ENCODE data around the gene WDR88.

The WDR88 gene

DNA sequence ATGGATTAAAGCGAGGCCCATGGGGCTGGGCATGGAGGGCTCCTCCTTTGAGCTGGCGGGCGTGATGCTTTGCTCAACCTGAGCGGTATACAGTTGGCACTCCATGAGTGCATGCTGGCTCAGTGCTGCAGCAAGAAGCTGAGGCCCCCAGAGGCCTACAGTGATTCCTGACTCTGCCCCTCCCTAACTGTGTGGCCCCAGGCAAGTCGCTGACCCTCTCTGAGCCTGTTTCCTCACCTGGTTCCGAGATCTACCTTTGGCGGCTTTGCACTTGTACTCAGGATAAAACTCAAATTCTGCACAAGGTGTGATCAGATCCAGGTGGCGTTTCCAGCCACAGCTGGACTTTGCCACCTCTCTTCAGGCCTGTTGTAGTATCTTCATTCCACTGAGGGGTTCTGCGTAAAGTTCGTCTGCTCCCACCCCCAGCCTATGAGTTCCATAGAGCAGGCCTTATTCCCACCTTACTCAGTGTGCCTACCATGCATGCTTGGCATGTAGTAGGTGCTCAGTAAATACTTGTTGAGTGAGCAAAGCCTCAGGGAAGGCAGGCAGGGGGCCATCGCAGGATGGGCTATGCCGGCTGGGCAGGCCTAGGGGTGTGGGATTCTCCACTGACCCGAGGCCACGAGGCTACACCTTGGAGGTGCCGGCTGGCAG, 70.1 kb downstream of the WDR88 start:
- no peak for DNase-seq (ENCODE audit: low read depth)
- no peak overlapping the region for H3K4me3 ChIP-seq (ENCODE audit: low read depth, low read length)
- TF ChIP-seq, protein P1, sequence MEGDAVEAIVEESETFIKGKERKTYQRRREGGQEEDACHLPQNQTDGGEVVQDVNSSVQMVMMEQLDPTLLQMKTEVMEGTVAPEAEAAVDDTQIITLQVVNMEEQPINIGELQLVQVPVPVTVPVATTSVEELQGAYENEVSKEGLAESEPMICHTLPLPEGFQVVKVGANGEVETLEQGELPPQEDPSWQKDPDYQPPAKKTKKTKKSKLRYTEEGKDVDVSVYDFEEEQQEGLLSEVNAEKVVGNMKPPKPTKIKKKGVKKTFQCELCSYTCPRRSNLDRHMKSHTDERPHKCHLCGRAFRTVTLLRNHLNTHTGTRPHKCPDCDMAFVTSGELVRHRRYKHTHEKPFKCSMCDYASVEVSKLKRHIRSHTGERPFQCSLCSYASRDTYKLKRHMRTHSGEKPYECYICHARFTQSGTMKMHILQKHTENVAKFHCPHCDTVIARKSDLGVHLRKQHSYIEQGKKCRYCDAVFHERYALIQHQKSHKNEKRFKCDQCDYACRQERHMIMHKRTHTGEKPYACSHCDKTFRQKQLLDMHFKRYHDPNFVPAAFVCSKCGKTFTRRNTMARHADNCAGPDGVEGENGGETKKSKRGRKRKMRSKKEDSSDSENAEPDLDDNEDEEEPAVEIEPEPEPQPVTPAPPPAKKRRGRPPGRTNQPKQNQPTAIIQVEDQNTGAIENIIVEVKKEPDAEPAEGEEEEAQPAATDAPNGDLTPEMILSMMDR (IDR thresholded peaks at IDR 0.05; ENCODE audit: control insufficient read depth, extremely low read depth, insufficient read depth) = no peak

DNA sequence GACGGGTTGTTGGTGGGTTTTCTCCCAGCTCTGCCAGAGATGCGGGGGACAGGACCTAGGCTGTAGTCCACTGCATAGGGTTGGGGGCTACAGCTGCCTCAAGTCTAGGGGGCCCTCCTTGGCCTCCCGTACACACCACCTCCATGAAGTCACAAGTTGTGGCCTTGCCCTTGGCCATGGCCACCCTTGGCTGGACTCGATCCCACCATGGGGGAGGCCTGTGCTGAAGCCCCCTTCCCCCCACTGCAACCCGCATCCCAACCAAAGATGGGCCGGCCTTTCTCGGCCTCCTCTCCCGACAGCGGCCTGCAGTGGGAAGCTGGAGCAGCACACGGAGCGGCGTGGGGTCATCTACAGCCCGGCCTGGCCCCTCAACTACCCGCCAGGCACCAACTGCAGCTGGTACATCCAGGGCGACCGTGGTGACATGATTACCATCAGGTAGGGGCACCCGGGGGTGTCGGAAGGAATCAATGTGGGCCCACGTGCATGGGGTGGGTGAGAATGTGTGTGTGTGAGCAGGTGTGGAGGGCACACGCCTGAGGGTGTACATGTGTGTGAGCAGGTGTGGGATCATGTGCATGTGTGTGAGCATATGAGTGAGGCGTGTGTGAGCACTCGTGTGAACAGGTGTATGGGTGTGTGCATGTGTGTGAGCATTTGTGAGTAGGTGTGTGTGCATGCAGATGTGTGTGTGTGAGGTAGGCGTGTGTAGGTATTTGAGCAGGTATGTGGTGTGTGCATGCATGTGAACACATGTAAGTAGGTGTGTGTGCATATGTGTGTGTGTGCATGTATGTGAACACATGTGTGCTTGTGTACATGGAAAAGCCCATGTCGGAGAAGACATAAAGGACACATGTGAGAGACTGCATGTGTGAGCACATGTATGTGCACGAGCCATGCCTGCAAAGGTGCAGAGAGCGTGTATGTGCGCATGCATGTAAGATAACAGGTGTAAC, 70.9 kb downstream of the WDR88 start:
- DNase-seq (ENCODE audit: low read depth) = no peak
- no peak overlapping the region for H3K4me3 ChIP-seq (ENCODE audit: low read depth, low read length)
- TF ChIP-seq, protein P1 (IDR thresholded peaks at IDR 0.05; ENCODE audit: control insufficient read depth, extremely low read depth, insufficient read depth) = no peak

DNA sequence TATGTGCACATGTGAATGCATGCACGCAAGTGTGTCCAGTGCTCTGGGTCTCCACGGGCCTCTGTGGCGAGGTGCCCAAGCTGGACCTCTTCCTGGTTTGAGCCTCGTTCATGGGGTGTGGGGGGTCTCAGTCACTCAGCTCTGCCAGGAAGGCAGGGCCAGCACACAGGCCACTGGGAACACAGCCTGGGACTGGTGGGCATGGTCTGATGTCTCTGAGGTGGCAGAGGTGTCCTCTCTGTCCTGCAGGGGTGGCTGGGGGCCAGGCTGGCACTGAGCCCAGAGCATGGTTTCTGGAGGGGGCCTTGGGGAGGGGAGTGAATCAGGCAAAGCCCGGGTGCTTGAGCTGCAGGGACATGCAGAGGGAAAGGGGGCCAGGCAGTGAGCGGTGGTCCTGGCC, 71.6 kb downstream of the WDR88 start:
- H3K4me3 ChIP-seq (ENCODE audit: low read depth, low read length) = no peak overlapping the region
- TF ChIP-seq, protein P1 (IDR thresholded peaks at IDR 0.05; ENCODE audit: control insufficient read depth, extremely low read depth, insufficient read depth) = no peak
- no peak for DNase-seq (ENCODE audit: low read depth)

DNA sequence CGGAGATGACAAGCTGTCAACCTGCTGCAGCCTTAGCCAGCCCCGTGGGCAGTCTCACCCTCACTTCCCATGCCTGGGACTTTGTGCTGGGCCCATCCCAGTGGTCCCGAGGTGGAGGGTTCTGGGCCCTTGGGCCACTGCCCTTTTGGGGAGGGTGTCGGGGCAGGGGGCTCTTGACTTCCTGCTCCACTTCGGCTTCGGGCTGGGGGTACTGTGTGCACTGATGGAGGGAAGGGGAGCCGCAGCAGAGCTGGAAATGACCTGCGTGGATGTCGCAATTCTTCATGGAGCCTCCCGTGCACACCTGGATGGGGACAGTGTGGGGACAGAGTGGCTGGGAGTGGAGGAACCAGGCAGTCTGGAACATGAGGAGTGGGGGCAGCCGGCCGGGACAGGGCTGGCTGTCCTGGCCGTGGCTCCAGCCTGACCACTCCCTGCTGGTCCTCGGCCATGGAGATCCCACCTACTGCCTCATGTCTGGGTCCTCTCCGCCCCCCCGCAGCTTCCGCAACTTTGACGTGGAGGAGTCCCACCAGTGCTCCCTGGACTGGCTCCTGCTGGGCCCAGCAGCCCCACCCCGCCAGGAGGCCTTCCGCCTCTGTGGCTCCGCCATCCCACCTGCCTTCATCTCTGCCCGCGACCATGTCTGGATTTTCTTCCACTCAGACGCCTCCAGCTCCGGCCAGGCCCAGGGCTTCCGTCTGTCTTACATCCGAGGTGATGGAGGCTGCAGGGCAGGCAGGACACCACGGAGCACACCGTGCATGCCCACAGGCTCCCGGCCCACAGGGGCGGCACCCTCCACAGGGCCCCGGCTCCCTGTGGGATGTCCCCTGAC, 72.4 kb downstream of the WDR88 start:
- TF ChIP-seq, protein P1 (IDR thresholded peaks at IDR 0.05; ENCODE audit: control insufficient read depth, extremely low read depth, insufficient read depth) = no peak
- no peak overlapping the region for H3K4me3 ChIP-seq (ENCODE audit: low read depth, low read length)
- DNase-seq (ENCODE audit: low read depth) = no peak

DNA sequence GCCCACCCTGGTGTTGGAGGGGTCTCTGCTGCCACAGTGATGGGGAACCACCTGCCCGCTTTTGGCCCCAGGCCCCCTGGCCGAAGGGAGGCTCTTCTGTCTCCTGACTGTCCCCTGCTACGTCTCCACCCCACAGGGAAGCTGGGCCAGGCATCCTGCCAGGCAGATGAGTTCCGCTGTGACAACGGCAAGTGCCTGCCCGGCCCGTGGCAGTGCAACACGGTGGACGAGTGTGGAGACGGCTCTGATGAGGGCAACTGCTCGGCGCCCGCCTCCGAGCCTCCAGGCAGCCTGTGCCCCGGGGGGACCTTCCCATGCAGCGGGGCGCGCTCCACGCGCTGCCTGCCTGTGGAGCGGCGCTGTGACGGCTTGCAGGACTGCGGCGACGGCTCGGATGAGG, 73.2 kb downstream of the WDR88 start:
- no peak for DNase-seq (ENCODE audit: low read depth)
- no peak overlapping the region for H3K4me3 ChIP-seq (ENCODE audit: low read depth, low read length)
- TF ChIP-seq, protein P1 (IDR thresholded peaks at IDR 0.05; ENCODE audit: control insufficient read depth, extremely low read depth, insufficient read depth) = no peak

DNA sequence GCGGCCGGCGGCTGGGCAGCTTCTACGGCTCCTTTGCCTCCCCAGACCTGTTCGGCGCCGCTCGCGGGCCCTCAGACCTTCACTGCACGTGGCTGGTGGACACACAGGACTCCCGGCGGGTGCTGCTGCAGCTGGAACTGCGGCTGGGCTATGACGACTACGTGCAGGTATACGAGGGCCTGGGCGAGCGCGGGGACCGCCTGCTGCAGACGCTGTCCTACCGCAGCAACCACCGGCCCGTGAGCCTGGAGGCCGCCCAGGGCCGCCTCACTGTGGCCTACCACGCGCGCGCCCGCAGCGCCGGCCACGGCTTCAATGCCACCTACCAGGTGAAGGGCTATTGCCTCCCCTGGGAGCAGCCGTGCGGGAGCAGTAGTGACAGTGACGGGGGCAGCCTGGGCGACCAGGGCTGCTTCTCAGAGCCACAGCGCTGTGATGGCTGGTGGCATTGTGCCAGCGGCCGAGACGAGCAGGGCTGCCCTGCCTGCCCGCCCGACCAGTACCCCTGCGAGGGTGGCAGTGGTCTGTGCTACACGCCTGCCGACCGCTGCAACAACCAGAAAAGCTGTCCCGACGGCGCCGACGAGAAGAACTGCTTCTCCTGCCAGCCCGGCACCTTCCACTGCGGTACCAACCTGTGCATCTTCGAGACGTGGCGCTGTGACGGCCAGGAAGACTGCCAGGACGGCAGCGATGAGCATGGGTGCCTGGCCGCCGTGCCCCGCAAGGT, 73.8 kb downstream of the WDR88 start:
- H3K4me3 ChIP-seq (ENCODE audit: low read depth, low read length) = no peak overlapping the region
- DNase-seq (ENCODE audit: low read depth) = no peak
- TF ChIP-seq, protein P1 (IDR thresholded peaks at IDR 0.05; ENCODE audit: control insufficient read depth, extremely low read depth, insufficient read depth) = no peak
